ENCODE results near the gene PSMC3.

Gene PSMC3

DNA sequence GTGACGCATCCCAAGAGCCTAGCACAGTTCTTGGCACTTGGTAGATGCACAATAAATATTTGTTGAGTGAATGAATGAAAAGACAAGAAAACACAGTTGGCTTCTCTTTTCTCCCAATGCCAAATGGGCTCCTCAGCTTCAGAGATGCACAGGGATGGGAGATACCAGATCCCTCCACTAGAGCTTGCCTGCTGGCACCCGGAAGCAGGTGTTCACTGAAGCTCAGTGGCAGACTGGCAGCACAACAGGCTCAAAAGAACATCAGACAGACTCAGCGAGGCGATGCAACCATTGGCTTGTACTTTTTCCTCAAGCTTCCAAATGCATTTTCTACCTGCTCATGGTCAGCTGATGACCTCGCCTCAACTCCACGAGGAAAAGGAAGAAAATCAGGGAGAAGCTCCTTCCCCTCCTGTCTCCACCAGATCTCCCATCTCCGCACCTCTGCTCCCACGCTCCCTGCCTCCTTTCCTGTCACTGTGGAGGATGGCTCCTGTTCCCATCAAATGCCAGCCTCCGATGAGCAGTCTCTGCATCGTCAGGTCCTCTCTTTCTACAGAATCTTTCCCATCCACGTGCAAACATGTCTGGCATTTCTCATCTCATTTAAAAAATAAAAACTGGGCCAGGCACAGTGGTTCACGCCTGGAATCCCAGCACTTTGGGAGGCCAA is 16.9 kb upstream of the PSMC3 start:
- DNase-seq (ENCODE audit: low read depth), result no peak

DNA sequence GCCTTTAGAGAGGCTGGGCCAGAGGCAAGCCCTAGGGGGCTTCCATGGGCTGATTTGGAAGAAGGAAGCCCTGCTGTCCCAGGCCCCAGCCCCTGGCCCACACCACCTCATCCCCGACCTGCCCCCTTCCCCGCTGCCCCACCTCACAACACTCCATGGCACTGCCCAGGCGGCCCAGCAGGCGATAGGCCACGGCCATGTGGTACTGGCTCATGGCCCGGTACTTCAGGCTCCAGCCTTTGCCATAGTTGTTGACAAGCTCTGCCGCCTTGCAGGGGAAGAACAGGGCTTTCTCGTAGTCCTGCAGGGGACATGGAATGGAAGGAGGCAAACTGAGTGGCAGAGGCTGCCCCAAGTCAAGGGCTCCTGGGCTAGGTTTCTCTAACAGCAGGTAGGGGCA is 16.3 kb upstream of the PSMC3 start:
- no peak for DNase-seq (ENCODE audit: low read depth)

DNA sequence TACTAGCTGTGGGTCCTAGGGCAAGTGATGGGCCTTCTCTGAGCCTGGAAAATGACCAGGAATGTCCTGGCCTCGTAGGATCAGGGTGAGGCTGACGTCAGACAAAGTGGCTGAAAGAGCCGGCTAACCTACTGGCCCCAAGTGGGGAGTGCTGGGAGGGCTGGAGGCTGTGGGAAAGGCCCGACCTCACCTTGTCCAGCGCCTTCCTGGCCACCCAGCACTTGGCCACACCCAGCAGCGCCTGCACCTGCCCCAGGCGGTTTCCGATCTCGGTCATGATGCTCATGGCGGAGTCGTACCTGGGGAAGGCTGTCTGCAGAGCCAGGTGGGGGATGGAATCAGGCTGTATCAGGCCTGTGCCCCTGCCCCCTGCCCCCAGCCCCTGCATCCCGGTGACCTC is 15.2 kb upstream of the PSMC3 start:
- DNase-seq (ENCODE audit: low read depth), result no peak

DNA sequence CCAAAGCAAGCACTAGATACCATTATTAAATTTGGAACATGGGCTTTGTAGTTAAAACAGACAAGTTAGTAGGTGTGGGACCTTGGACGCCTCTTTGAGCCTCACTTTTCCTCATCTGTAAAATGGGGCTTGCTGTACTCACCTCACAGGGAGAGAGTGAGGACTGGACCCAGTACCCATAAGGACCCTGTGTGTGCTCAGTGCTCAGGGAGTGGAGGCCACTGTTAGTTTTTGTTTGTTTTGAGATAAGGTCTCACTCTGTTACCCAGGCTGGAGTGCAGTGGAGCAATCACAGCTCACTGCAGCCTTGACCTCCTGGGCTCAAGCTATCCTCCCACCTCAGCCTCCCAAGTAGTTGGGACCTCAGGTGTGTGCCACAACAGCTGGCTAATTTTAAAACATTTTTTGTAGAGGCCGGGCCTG is 13.8 kb upstream of the PSMC3 start:
- no peak for DNase-seq (ENCODE audit: low read depth)

DNA sequence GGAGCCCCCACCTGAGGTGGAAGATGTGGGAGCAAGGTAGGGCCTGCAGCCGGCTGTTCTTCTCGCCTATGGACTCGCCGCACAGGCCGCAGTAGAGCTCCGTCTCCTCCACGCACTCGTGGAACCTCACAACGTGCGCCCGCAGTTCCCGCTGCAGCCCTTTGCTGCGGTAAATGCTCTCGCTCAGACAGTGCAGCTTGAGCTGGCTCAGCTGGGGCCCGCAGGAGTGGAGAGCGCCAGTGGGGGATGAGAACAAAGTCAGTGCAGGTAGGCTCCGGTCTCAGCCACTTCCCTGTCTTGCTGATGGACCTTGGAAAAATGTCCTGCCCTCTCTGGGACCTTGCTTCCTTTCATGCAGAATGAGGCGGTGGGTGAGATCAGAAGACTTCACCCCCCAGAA is 12.5 kb upstream of the PSMC3 start:
- no peak for DNase-seq (ENCODE audit: low read depth)

DNA sequence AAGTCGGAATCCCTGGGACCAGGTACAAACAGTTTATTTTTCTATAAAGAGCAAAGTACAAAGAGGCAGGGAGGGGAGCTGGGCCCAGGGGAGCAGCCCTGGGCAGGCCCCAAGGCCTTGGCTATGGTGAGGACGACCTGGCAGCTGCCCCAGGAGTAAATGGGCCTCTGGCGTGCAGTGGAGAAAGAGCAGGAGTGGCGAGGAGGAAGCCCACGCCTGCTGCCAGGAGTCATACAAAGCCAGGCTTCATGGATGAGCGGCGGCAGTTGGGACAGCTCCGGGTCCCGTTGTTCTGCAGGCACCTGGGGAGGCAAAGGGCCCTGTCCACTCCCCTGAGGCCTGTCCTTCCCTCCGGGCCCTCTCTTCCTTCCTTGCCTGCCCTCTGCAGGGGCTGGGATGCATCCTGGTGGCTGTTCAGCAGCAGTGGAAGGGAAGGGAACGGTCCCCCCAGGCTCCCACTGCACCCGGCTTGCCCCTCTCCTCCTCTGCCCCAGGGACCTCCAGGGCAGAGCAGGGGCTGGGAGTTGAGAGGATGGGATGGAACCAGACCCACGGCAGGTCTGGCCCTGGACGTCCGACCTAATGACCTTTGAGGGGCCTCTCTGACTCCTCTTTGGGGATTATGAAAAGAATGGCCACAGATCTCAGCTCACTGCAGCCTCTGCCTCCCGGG is 11.6 kb upstream of the PSMC3 start:
- DNase-seq (ENCODE audit: low read depth), result no peak

DNA sequence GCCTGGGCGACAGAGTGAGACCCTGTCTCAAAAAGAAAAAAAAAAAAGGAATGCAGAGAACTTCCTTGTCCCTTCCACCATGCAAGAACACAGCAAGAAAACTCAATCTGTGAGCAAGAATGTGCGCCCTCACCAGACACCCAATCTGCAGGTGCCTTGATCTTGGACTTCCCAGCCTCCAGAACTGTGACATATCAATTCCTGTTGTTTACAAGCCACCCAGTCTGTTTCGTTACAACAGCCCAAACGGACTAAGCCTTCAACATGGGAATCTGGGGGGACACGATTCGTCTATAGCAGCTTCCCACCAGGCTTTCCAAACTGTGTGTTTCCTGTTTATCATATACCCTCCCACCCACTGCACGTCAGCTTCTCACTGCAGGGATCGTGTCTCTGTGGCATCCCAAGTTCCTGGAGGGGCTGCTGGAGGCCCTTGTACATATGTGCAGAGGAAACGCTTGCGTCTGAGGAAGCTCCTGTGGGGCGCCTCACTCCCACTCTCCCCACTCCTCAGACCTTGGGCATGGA is 11.0 kb upstream of the PSMC3 start:
- no peak for DNase-seq (ENCODE audit: low read depth)

DNA sequence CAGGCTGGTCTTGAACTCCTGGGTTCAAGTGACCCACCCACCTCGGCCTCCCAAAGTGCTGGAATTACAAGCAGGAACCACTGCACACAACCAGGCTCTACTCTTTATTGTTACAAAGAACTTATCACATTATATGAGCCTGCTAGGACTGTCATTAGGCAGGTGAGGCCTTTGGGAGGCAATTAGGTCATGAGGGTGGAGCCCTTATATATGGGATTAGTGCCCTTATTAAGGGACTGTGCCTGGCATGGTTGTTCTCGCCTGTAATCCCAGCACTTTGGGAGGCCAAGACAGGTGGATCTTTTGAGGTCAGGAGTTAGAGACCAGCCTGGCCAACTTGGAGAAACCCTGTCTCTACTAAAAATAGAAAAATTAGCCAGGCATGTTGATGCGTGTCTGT is 10.5 kb upstream of the PSMC3 start:
- no peak for DNase-seq (ENCODE audit: low read depth)

DNA sequence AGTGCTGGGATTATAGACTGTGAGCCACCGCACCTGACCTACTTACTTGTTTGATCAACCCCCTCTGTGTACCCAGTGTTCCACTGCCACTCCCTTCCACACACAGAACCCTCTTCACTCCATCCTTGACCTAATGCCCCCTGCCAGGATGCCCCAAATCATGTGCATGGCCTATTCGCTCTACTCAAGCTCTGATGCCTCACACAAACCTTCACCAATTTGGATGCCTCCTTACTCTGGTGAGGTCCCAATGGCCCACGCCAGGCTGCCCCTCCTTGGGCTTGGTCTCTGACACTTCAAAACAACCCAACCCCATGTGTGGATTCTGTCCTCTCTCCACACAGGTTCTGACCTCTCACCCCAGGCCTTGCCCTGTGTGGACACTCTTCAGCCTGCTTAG is 9.4 kb upstream of the PSMC3 start:
- no peak for DNase-seq (ENCODE audit: low read depth)

DNA sequence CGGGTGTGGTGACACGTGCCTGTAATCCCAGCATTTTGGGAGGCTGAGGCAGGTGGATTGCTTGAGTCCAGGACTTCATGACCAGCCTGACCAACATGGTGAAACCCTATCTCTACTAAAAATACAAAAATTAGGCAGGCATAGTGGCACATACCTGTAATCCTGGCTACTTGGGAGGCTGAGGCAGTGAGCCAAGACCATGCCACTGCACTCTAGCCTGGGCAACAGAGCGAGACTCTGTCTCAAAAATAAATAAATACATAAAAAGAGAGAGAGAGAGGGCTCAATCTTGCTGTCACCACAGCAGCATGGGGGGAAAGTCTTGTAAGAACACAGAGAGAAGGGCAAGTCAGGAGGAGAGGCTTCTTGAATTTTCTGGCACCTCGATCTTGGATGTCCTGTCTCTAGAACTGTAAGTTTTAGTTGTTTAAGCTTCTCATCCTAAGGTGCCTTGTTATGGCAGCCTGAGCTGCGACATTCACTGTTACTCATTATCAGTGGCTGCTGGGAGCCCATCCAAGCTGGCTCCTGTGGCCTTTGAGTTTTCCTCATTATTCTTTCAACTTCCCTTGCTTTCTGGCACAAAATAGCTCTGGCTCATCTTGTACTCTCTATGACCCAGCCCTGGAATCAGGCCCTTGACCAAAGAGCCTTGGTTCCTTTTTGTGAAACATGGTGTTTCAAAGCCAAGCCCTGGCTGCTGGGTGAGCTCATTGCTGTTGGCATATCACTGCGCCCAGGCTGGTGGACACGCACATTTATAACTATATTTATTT is 8.0 kb upstream of the PSMC3 start:
- no peak for DNase-seq (ENCODE audit: low read depth)

DNA sequence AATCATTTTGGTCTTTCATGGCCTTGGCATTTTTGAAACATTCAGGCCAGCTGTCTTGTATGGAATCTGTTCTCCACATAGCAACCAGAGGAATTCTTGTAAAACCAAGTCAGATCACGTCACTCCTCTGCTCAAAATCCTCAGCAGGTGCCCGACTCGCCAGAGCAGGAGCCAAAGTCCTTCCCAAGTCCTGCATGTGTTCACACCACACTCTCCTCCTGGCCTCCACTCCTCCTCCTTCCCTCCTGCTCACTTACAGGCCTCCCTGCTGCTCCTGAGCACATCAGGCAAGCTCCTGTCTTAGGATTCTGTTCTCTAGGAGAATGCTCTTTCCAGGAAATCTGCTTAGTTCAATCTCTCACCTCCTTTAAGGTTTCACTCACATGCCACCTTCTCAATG is 6.9 kb upstream of the PSMC3 start:
- DNase-seq (ENCODE audit: low read depth), result no peak

DNA sequence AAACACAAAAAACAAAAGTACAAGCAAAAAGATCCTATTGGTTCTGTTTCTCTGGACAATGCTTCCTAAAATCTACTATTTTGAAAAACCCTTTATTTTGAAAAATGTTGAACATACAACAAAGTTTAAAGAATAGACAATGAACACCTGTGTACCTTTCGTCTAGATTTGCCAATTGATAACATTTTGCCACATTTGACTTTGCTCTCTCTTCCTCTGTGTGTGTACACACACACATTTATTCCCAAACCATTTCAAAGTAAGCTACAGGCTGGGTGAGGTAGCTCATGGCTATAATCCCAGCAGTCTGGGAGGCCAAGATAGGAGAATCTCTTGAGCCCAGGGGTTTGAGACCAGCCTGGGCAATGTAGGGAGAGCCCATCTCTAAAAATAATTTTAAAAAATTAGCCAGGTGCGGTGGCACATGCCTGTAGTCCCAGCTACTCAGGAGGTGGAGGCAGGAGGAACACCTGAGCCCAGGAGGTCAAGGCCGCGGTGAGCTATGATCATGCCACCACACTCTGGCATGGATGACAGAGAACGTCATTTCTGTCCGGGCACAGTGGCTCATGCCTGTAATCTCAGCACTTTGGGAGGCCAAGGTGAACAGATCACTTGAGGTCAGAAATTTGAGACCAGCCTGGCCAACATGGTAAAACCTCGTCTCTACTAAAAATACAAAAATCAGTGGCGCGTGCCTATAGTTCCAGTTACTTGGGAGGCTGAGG is 5.3 kb upstream of the PSMC3 start:
- DNase-seq (ENCODE audit: low read depth), result no peak

DNA sequence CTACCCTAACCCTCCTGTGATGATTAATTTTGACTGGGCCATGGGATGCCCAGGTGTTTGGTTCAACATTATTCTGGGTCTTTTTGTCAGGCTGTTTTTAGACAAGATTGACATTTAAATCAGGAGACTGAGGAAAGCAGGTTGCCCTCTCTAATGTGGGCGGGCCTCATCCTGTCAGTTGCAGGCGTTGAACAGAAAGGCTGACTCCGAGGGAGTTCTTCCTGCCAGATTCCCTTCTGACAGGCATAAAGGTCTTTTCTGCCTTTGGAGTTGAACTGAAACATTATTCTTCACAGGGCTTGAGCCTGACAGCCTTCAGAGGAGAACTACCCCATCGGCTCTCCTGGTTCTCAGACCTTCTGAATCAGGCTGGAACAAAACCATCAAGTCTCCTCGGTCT is 4.3 kb upstream of the PSMC3 start:
- DNase-seq (ENCODE audit: low read depth), result no peak

DNA sequence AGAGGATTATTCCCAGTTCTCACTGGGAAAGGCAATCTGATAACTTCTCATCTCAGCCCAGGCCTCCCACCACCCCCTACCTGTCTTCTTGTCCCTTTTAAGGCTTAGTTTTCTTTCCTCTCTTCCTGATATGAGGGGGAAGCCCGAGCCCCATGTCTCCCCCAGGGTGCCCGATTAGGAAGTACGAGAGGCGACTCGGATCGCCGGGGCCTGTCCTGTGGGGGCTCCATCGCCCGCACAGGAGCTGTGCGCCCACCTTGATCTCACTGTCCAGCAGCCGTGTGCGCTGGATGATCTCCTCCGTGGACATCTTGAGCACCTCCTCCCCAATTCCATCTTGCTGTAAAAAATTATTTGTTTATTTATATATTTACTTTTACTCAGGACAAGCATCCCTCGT is 628 bp downstream of the PSMC3 start:
- DNase-seq (ENCODE audit: low read depth), result no peak

DNA sequence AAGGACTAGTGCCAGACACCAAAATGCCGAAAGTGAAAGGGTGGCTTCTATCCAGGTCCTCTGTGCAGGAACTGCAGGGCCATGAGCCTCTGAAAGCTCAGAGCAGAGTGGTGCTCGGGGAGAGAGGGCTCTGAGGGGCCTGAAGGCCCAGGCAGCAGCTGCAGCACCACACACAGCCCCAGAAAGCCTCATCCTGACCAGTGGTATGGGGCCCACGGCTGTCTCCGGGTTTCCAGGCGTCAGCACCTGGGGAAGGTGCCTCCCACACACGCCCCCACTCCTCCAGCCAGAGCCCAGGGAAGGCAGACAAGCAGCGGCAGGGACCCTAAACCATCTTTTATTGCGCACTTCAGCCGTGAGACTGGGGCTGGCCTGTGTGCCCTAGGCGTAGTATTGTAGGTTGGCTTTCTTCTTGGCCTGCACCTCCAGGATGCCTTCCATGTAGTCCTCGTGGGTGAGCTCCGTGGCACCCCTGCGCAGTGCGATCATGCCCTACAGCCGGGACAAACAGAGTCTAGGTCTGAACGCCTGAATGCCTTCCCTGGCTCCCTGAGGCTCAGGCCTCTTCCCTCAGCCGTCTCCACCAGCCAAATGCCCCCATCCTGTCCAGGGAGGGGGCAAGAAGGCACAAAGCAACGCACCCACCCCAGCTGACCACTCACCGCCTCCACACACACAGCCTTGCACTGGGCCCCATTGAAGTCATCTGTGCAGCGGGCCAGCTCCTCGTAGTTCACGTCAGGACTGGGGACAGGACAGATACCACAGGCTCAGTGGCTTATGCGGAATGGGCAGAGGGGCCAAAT is 7.6 kb downstream of the PSMC3 start:
- no peak for DNase-seq (ENCODE audit: low read depth)

DNA sequence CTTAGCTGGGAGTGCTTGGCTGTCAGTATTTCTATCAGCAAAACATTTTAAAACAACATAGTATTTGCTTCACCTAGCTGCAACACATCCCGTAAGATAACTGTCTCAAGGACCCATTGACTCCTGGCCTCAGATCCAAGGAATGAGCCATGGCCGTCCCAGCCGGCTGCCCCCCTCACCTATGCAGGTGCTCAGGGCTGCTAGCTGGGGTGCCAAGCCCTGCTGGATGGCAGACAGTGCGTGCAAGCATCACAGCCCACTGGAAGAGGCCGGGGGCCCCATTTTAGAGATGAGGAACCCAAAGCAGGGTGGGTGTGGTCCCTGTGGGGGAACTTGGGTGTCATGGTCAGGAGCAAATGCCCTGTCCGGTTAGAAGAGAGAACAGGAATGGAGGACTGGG is 8.5 kb downstream of the PSMC3 start:
- no peak for DNase-seq (ENCODE audit: low read depth)

DNA sequence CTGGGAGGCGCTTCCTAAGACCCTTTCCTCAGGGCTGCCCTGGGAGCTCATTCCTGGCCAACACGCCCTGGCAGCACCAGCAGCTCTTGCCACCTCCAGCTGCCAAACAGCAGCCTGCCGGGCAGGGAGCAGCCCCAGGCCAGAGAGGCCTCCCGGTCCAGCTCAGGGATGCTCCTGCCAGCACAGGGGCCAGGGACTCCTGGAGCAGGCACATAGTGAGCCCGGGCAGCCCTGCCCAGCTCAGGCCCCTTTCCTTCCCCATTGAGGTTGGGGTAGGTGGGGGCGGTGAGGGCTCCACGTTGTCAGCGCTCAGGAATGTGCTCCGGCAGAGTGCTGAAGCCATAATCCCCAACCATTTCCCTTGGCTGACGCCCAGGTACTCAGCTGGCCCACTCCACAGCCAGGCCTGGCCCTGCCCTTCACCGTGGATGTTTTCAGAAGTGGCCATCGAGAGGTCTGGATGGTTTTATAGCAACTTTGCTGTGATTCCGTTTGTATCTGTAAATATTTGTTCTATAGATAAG is 10.2 kb downstream of the PSMC3 start:
- DNase-seq (ENCODE audit: low read depth), result peak; percentile 94

DNA sequence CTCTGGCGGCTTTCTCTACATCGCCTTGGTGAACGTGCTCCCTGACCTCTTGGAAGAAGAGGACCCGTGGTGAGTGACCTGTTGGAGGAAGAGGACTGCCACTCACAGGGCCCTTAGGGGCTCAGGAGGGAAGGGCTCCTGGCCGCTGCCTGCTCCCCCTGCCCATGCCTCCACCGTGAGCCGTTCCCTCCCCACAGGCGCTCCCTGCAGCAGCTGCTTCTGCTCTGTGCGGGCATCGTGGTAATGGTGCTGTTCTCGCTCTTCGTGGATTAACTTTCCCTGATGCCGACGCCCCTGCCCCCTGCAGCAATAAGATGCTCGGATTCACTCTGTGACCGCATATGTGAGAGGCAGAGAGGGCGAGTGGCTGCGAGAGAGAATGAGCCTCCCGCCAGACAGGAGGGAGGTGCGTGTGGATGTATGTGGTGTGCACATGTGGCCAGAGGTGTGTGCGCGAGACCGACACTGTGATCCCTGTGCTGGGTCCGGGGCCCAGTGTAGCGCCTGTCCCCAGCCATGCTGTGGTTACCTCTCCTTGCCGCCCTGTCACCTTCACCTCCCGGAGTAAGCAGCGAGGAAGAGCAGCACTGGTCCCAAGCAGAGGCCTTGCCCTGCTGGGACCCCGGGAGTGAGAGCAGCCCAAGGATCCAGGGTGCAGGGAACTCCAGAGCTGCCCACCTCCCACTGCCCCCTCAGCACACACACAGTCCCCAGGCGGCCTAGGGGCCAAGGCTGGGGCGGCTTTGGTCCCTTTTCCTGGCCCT is 11.0 kb downstream of the PSMC3 start:
- DNase-seq (ENCODE audit: low read depth), result no peak

DNA sequence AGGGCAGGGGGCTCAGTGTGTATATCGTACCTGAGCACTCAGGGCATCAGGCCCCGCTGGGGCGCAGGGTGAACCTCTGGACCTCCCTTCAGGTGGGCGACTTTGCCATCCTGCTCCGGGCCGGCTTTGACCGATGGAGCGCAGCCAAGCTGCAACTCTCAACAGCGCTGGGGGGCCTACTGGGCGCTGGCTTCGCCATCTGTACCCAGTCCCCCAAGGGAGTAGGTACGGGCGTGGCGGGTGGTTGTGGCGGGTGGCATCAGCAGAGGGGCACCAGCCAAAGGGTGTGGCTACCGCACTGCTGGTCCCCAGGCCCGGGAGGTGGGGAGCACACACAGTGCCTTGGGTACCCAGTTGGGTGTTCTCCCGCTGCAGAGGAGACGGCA is 11.6 kb downstream of the PSMC3 start:
- no peak for DNase-seq (ENCODE audit: low read depth)

DNA sequence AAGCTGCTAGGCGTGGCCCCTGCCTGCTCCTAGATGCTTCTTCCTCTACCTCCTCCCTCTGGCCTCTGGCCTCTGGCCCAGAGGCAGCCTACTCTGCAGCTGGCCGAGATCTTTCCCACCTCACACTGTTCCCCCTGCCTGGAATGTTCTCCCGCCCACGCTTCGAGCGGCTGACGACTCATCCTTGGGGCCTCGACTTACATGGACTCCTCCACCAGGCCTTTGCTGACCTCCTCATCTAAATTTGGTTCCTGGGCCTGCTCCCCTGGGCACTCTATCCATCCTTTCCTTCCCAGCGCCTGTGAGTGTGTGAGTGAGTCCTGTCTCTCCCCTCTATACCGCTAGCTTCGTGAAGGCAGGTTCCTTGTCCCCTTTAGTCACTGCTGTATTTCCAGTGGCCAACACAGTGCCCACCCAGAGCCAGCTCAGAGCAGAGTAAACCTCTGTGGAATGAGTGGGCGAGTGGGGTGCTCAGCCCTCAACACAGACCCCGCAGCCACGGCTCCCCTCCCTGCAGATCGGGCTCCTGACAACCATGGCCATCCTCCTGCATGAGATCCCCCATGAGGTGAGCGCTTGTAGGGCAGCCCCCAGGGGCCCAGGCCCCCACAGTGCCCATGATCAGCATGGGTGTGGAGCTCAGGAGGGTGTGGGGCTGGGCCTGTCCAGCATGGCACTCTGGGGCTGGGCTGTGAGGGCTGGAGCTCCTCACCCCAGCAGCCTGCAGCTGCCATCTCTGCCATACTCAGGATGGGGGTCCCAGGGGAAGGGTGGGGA is 12.1 kb downstream of the PSMC3 start:
- no peak for DNase-seq (ENCODE audit: low read depth)

All from HS-27A (cell line).